Transverse colon (tissue), 4 donors: Measurements from ENCODE around the gene ETV6.

Experiments
- EP300 ChIP-seq: sonication (generic); formaldehyde crosslinking; IDR thresholded peaks from one replicate; pipeline ENCODE4 v1.6.1; 2017; ENCODE audit warnings: antibody characterized with exemption, low read depth
- POLR2AphosphoS5 ChIP-seq, 3 donors: sonication (generic); formaldehyde crosslinking; IDR thresholded peaks; one replicate each; pipeline ENCODE4 v1.6.1; 2016; ENCODE audit warnings: antibody characterized with exemption in 3 of 3
- TF ChIP-seq, protein P1 (sequence below), 5 experiments: fragments of 200-600 bp in 3 of 5; fragments of 450-650 bp in 2 of 5; sonication (generic) in 3 of 5; IDR thresholded peaks; 1 replicate in 2 of 5; 2 replicates in 3 of 5; pipeline ENCODE4 v1.5.1; 2016 to 2017; ENCODE audit warnings: antibody characterized with exemption in 5 of 5, inconsistent platforms in 3 of 5, mild to moderate bottlenecking in 2 of 5, moderate library complexity in 1 of 5

DNA sequence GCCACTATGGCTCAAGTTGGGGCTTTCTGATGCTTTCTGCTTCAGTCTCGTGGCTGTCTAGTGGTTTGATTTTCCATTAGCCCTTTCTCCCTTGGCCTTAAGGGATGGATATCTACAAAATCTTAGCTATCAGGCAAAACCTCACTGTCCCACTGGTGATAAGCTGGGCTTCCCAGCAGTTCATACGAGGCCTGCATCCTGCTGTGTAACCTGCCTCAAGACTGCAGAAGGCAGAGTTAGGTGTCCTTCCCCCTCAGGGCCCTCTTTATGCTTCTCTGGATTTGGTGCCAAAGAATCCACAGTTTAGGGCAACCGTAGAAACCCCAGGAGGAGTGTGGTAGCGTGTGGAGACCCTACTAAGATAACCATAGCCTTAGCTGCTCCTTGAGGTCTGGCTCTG, 38.9 kb downstream of the ETV6 start:
- TF ChIP-seq POLR2AphosphoS5 (IDR thresholded peaks at IDR 0.05) (no peak), EP300 (no peak)
- TF ChIP-seq, protein P1, sequence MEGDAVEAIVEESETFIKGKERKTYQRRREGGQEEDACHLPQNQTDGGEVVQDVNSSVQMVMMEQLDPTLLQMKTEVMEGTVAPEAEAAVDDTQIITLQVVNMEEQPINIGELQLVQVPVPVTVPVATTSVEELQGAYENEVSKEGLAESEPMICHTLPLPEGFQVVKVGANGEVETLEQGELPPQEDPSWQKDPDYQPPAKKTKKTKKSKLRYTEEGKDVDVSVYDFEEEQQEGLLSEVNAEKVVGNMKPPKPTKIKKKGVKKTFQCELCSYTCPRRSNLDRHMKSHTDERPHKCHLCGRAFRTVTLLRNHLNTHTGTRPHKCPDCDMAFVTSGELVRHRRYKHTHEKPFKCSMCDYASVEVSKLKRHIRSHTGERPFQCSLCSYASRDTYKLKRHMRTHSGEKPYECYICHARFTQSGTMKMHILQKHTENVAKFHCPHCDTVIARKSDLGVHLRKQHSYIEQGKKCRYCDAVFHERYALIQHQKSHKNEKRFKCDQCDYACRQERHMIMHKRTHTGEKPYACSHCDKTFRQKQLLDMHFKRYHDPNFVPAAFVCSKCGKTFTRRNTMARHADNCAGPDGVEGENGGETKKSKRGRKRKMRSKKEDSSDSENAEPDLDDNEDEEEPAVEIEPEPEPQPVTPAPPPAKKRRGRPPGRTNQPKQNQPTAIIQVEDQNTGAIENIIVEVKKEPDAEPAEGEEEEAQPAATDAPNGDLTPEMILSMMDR (IDR thresholded peaks at IDR 0.05): no peak
